Measurements from ENCODE around the gene PDIA6. TPM values are rescaled to one million over a fixed set of nuclear protein-coding genes. Genes with fewer than 3 reads are reported as not detected.

The PDIA6 gene
- total and polyA plus RNA-seq, 9 of the 15 experiments (the other 6 are each of a cell fraction or from before 2014, with no cell fraction given), result 166 to 268 (median 229) TPM

DNA sequence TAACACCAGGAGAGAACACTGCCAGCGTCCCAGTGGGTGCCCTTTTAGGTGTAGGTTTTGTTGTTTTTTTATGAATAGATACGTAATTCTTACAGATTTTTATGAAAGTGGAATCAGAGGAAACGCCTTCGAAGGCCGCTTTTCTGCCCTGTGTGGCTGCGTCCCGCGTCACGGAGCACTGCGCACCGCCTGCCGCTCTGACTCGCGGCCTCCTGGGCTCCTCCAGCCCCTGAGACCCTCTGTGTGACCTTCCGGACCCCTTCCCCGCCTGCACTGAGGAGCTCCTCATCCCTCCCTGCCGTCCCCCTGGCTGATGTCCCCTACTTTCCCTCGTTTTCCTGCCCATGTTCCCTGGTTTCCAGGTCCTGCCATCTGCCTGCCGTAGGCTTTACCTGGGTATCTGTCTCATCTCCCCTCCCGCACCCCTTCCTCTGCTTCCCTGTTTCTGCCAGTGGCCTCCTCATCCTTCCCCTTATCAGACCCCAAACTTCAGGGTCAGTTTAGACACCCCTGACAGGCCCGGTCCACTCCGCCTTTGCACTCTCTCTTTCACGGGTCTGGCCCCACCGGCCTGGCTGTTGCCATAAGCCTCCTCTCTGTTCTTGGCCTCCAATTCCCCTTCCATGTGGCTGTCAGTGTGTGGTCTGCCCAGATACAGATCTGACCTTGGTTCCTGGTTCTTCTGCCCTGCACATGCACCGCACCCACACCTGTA, 32.7 kb downstream of the PDIA6 start:
- Histone ChIP-seq H4K20me1 (replicated peaks; ENCODE audit: control insufficient read depth, insufficient read depth, low read length) (peaks cover 20% of the 10 kb centered on the region; the same call in 1 of the 2 replicates), H3K4me1 (replicated peaks in 1 of 2; ENCODE audit: control insufficient read depth in 2 of 2, insufficient read depth in 2 of 2, low read length in 2 of 2) (peaks cover 0 to 25% of the 10 kb centered on the region in 2 experiments; a peak in 1 of 5 replicates), H3K9me1 (ENCODE audit: control insufficient read depth, insufficient read depth, low read length) (no peaks in the 10 kb centered on the region), H3K27me3 (ENCODE audit: control insufficient read depth in 2 of 2, insufficient read depth in 2 of 2, low read length in 2 of 2) (no peaks in the 10 kb centered on the region), H3K9me3 (replicated peaks; ENCODE audit: control insufficient read depth, insufficient read depth, low read depth, low read length) (no peaks in the 10 kb centered on the region), H3K9ac (ENCODE audit: insufficient read depth in 1 of 2, low read depth in 2 of 2, low read length in 2 of 2) (no peak overlapping the region), H3K27ac (ENCODE audit: extremely low read depth, low read depth, low read length) (no peak overlapping the region), H3K79me2 (ENCODE audit: control insufficient read depth, insufficient read depth, low read length) (no peaks in the 10 kb centered on the region; the same call in 2 of the 3 replicates), H3K36me3 (ENCODE audit: control insufficient read depth, insufficient read depth, low read length) (peaks cover 54% of the 10 kb centered on the region), H3K4me2 (ENCODE audit: insufficient read depth, low read length) (no peak overlapping the region), H2AFZ (ENCODE audit: low read depth, low read length) (no peak overlapping the region), H3K4me3 (no peak overlapping the region)
- peak; percentile 58; the same call in 1 of the 2 replicates for TF ChIP-seq POLR2G (IDR thresholded peaks at IDR 0.05; ENCODE audit: low read depth, low read length)
- peak; percentile 64 for TF ChIP-seq SUPT5H (IDR thresholded peaks at IDR 0.05)
- no peak for TF ChIP-seq ZZZ3 (IDR thresholded peaks at IDR 0.05)
- TF ChIP-seq ZNF184 (CRISPR knock-in tag; IDR thresholded peaks at IDR 0.05), result no peak
- no peak for TF ChIP-seq ADNP (tag; IDR thresholded peaks at IDR 0.05)
- no peak for TF ChIP-seq ZNF668 (CRISPR knock-in tag; IDR thresholded peaks at IDR 0.05)
- peak; percentile 25 for TF ChIP-seq RBM22 (IDR thresholded peaks at IDR 0.05; ENCODE audit: low read depth, low read length, poor library complexity, severe bottlenecking)
- TF ChIP-seq POLR2A (conservative IDR thresholded peaks at IDR 0.05), result peak; percentile 51; the same call in 1 of the 2 replicates
- ChIA-PET CTCF (ENCODE audit: low intra/inter-chr PET ratio) (no interaction called here), POLR2A (interaction anchor here (0.6 to 1.1 kb wide), 4 partner anchors 10 to 32 kb away, joined by 3 read pairs; no protein-coding TSS in a partner anchor)
- in situ Hi-C loops (cut with MboI), result no loop called here
- no TSS peak for BruUV-seq (replicated peaks)
- intact Hi-C loops (cut with micrococcal nuclease), result no loop called here
- WGBS (ENCODE audit: insufficient coverage, low coverage, missing lambda C conversion rate), result 92% methylated on average over 13 of the region's 25 CpGs
- FAIRE-seq (no peak), ATAC-seq (no peak), DNase-seq (ENCODE audit: extremely low read depth in 1 of 4, low spot score in 3 of 4) (no peak)

All from K562 (cell line).